GM12892 (cell line): ENCODE results near the gene PYROXD2.

Experiments
- POLR2A ChIP-seq: IDR thresholded peaks from 2 replicates; pipeline ENCODE4 v1.6.1; 2011; ENCODE audit warnings: low read depth, low read length, control low read depth
- POLR2AphosphoS5 ChIP-seq: IDR thresholded peaks from 2 replicates; pipeline ENCODE4 v1.6.1; 2011; ENCODE audit warnings: low read depth, low read length, control low read depth
- TAF1 ChIP-seq: IDR thresholded peaks from 2 replicates; pipeline ENCODE4 v1.6.1; 2011; ENCODE audit warnings: low read depth, mild to moderate bottlenecking, control low read depth, low read length, borderline replicate concordance

- TF ChIP-seq POLR2A: no peak
- no peak for TF ChIP-seq POLR2AphosphoS5
- TF ChIP-seq TAF1: no peak
These were observed 4.7 kb downstream of the PYROXD2 start for GRCh38 chr10:98410135-98410743.
